Ishikawa (cell line): ENCODE data around the gene EEF1AKMT4.

Experiments
- CEBPB ChIP-seq: IDR thresholded peaks from 2 replicates; pipeline ENCODE4 v1.6.1; 2012
- CREB1 ChIP-seq: IDR thresholded peaks from 2 replicates; pipeline ENCODE4 v1.6.1; 2012; ENCODE audit warnings: low read depth
- EGR1 ChIP-seq: IDR thresholded peaks from 2 replicates; pipeline ENCODE4 v1.6.1; 2012
- EP300 ChIP-seq: IDR thresholded peaks from 2 replicates; pipeline ENCODE4 v1.6.1; 2012; ENCODE audit warnings: borderline replicate concordance
- FOXM1 ChIP-seq: IDR thresholded peaks from 2 replicates; pipeline ENCODE4 v1.6.1; 2012; ENCODE audit warnings: low read depth, borderline replicate concordance
- MAX ChIP-seq: IDR thresholded peaks from 2 replicates; pipeline ENCODE4 v1.6.1; 2012
- RAD21 ChIP-seq: IDR thresholded peaks from 2 replicates; pipeline ENCODE4 v1.6.1; 2012; ENCODE audit warnings: low read depth
- REST ChIP-seq: IDR thresholded peaks from 2 replicates; pipeline ENCODE4 v1.6.1; 2012; ENCODE audit warnings: low read depth, mild to moderate bottlenecking
- TAF1 ChIP-seq: IDR thresholded peaks from 2 replicates; pipeline ENCODE4 v1.6.1; 2012; ENCODE audit warnings: low read depth, mild to moderate bottlenecking
- TCF12 ChIP-seq: IDR thresholded peaks from 2 replicates; pipeline ENCODE4 v1.6.1; 2012; ENCODE audit warnings: low read depth
- TEAD4 ChIP-seq: IDR thresholded peaks from 2 replicates; pipeline ENCODE4 v1.6.1; 2012
- USF1 ChIP-seq: IDR thresholded peaks from 2 replicates; pipeline ENCODE4 v1.6.1; 2012
- YY1 ChIP-seq: IDR thresholded peaks from 2 replicates; pipeline ENCODE4 v1.6.1; 2012; ENCODE audit warnings: low read depth
- ZBTB7A ChIP-seq: IDR thresholded peaks from 2 replicates; pipeline ENCODE4 v1.6.1; 2012; ENCODE audit warnings: low read depth

GRCh38 chr3:184307915-184308314 is 58.4 kb downstream of the EEF1AKMT4 start:
- TF ChIP-seq EGR1 (no peak), TAF1 (no peak), EP300 (no peak), RAD21 (no peak), CREB1 (no peak), MAX (no peak), REST (no peak), ZBTB7A (no peak), YY1 (no peak), FOXM1 (no peak), TCF12 (no peak), CEBPB (no peak), TEAD4 (no peak), USF1 (no peak)
